Subcutaneous abdominal adipose tissue (tissue), 5 donors: Measurements from ENCODE around the gene FAM25A.
"Not testable (repeated sequence)": the region's sequence is repeated elsewhere in the genome, so short reads cannot be mapped to it uniquely, and the experiment has no call there.

Experiments used
- H3K27ac ChIP-seq: one replicate; pipeline ENCODE4 v1.7.0; 2013; ENCODE audit warnings: low read depth, mild to moderate bottlenecking, inconsistent platforms, low read length, moderate library complexity
- H3K27me3 ChIP-seq, 5 donors: one replicate each; pipeline ENCODE4 v1.7.0; 2013; ENCODE audit warnings: low read length in 5 of 5, inconsistent platforms in 1 of 5; ENCODE audit not compliant: control insufficient read depth in 5 of 5, insufficient read depth in 4 of 5
- H3K36me3 ChIP-seq, 5 donors: one replicate each; pipeline ENCODE4 v1.7.0; 2013; ENCODE audit warnings: low read length in 5 of 5; ENCODE audit not compliant: control insufficient read depth in 5 of 5, insufficient read depth in 5 of 5
- H3K4me1 ChIP-seq, 5 donors: one replicate each; pipeline ENCODE4 v1.7.0; 2013; ENCODE audit warnings: low read length in 5 of 5, mild to moderate bottlenecking in 3 of 5, moderate library complexity in 1 of 5; ENCODE audit not compliant: control insufficient read depth in 5 of 5, insufficient read depth in 5 of 5
- H3K4me3 ChIP-seq, 5 donors: one replicate each; pipeline ENCODE4 v1.7.0; 2013; ENCODE audit warnings: low read length in 5 of 5, low read depth in 1 of 5
- H3K9ac ChIP-seq, 5 donors: one replicate each; pipeline ENCODE4 v1.7.0; 2013; ENCODE audit warnings: low read length in 5 of 5, mild to moderate bottlenecking in 4 of 5, moderate library complexity in 3 of 5
- H3K9me3 ChIP-seq, 5 donors: one replicate each; pipeline ENCODE4 v1.7.0; 2013; ENCODE audit warnings: low read length in 5 of 5; ENCODE audit not compliant: control insufficient read depth in 5 of 5
- donor health status: healthy.
- donor health status: healthy.
- donor health status: healthy.
- donor health status: healthy.
- donor health status: healthy.

The FAM25A gene

DNA sequence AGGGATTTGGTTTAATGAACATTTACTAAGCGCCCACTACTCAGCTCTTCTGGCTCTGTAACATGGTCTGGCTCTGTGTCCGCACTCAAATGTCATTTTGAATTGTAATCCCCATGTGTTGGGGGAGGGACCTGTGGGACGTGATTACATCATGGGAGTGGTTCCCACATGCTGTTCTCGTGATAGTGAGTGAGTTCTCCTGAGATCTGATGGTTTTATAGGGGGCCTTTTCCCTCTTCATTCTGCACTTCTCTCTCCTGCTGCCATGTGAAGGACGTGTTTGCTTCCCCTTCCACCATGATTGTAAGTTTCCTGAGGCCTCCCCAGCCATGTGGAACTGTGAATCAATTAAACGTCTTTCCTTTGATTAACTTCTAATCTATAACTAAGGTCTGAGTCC lies 39.1 kb upstream of the FAM25A start:
- Histone ChIP-seq H3K4me1 (peaks cover 10 to 45% (median 28%) of the 10 kb centered on the region in 5 donors), H3K36me3 (peaks cover 0 to 12% (median 0%) of the 10 kb centered on the region in 5 donors), H3K4me3 (peak overlapping the region in 1 of 5 donors; percentile 38), H3K27ac (peak overlapping the region; percentile 89), H3K9ac (peak overlapping the region in 1 of 5 donors; percentile 66)
- H3K27me3 ChIP-seq, H3K9me3 ChIP-seq: not testable (repeated sequence)

DNA sequence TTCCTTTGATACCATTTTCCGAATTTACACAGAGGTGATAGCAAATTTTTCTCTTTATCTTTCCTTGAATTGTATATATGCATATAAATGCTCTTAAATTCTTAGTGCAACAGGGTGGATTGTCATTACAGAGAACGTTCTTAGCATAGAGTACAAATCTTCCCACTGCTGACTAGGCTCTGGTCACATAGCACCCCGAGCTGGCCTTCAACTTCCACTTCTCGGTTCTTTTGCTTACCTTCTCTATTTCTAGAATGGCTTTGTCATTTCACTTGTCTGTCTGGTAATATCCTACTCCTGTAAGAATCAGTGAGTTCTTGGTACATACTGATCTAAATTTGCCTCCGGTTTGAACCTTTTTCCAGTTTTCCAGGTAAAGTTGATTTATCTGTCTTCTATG lies 38.4 kb upstream of the FAM25A start:
- peaks cover 0 to 18% (median 4%) of the 10 kb centered on the region in 5 donors for H3K36me3 ChIP-seq
- H3K27me3 ChIP-seq = no peaks in the 10 kb centered on the region
- peak overlapping the region; percentile 89 for H3K27ac ChIP-seq
- H3K4me1 ChIP-seq = peaks cover 10 to 45% (median 28%) of the 10 kb centered on the region in 5 donors
- no peak overlapping the region for H3K4me3 ChIP-seq
- H3K9me3 ChIP-seq = no peaks in the 10 kb centered on the region
- no peak overlapping the region for H3K9ac ChIP-seq

DNA sequence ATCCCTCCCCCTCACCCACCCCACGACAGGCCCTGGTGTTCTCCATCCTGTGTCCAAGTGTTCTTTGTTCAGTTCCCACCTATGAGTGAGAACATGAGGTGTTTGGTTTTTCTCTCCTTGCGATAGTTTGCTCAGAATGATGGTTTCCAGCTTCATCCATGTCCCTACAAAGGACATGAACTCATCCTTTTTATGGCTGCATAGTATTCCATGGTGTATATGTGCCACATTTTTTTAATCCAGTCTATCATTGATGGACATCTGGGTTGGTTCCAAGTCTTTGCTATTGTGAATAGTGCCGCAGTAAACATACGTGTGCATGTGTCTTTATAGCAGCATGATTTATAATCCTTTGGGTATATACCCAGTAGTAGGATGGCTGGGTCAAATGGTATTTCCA lies 35.6 kb upstream of the FAM25A start:
- not testable (repeated sequence) for H3K27me3 ChIP-seq, H3K9ac ChIP-seq, H3K27ac ChIP-seq, H3K4me3 ChIP-seq, H3K9me3 ChIP-seq
- H3K36me3 ChIP-seq = peaks cover 0 to 22% (median 5%) of the 10 kb centered on the region in 5 donors
- peaks cover 8 to 33% (median 23%) of the 10 kb centered on the region in 5 donors for H3K4me1 ChIP-seq

DNA sequence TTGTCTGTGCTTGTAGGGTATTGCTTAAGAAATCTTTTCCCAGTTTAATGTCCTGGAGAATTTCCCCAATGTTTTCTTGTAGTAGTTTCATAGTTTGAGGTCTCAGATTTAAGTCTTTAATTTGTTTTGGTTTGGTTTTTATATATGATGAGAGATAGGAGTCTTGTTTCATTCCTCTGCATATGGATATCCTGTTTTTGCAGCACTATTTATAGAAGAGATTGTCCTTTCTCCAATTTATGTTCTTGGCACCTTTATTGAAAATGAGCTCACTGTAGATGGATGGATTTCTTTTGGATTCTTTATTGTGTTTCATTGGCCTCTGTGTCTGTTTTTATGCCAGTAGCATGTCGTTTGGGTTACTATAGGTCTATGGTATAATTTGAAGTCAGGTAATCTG lies 31.6 kb upstream of the FAM25A start:
- Histone ChIP-seq H3K27ac (no peak overlapping the region), H3K4me3 (no peak overlapping the region), H3K36me3 (peaks cover 10 to 30% (median 27%) of the 10 kb centered on the region in 5 donors), H3K9me3 (no peaks in the 10 kb centered on the region), H3K9ac (no peak overlapping the region), H3K27me3 (no peaks in the 10 kb centered on the region), H3K4me1 (peaks cover 0 to 15% (median 4%) of the 10 kb centered on the region in 5 donors)

DNA sequence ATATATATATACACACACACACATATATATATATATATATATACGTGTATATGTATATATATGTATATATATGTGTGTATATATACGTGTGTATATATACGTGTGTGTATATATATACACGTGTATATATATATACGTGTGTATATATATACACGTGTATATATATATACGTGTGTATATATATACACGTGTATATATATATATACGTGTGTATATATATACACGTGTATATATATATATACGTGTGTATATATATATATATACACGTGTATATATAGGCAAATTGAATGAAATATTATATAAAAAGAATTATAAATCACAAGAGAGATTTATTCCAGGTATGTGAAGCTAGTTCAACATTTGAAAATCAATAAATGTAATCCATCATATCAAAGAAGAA lies 28.7 kb upstream of the FAM25A start:
- H3K36me3 ChIP-seq = peaks cover 17 to 45% (median 25%) of the 10 kb centered on the region in 5 donors
- peaks cover 0 to 15% (median 4%) of the 10 kb centered on the region in 5 donors for H3K4me1 ChIP-seq
- not testable (repeated sequence) for H3K9ac ChIP-seq, H3K4me3 ChIP-seq, H3K9me3 ChIP-seq, H3K27ac ChIP-seq, H3K27me3 ChIP-seq

DNA sequence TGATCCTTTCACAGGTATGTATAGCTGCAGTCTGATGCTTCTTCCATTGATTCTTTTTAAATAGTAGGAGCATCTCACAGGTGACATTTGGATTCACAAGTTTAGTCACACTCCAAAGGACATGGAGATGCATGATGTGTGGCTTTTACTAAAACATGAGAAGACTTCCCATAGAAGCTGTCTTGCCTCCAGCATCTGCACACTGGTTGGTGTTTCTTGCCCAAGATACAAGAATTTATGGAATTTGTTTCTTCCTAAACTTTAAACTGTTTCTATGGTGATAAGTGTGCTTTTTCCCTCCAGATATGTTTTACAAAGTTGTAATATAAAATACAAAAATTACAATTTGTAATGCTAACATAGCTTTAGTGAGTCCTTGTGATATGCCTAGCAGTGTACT lies 27.6 kb upstream of the FAM25A start:
- Histone ChIP-seq H3K27ac (no peak overlapping the region), H3K9ac (no peak overlapping the region), H3K9me3 (no peaks in the 10 kb centered on the region), H3K4me1 (peaks cover 0 to 15% (median 4%) of the 10 kb centered on the region in 5 donors), H3K4me3 (no peak overlapping the region), H3K27me3 (no peaks in the 10 kb centered on the region), H3K36me3 (peaks cover 18 to 52% (median 29%) of the 10 kb centered on the region in 5 donors)

DNA sequence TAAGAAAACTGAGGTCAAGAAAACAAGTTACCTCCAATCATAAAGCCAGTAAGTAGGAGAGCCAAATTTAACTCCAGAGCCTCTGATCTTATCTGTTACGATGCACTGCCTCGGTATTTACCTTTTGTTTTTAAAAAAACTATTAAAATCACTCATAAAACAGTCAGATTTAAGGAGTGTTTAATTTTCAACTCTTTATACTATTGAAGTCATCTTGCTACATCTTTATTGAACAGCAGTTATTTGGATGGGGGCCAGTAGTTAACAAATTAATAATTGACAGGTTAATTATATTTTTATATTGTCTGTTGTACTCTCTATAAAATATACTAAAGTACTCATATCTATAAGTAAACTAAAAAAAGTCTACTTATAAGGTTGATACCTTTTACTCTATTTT lies 27.2 kb upstream of the FAM25A start:
- no peaks in the 10 kb centered on the region for H3K27me3 ChIP-seq
- H3K27ac ChIP-seq = no peak overlapping the region
- no peak overlapping the region for H3K9ac ChIP-seq
- H3K9me3 ChIP-seq = no peaks in the 10 kb centered on the region
- H3K4me1 ChIP-seq = peaks cover 0 to 15% (median 4%) of the 10 kb centered on the region in 5 donors
- peaks cover 18 to 52% (median 29%) of the 10 kb centered on the region in 5 donors for H3K36me3 ChIP-seq
- H3K4me3 ChIP-seq = no peak overlapping the region

DNA sequence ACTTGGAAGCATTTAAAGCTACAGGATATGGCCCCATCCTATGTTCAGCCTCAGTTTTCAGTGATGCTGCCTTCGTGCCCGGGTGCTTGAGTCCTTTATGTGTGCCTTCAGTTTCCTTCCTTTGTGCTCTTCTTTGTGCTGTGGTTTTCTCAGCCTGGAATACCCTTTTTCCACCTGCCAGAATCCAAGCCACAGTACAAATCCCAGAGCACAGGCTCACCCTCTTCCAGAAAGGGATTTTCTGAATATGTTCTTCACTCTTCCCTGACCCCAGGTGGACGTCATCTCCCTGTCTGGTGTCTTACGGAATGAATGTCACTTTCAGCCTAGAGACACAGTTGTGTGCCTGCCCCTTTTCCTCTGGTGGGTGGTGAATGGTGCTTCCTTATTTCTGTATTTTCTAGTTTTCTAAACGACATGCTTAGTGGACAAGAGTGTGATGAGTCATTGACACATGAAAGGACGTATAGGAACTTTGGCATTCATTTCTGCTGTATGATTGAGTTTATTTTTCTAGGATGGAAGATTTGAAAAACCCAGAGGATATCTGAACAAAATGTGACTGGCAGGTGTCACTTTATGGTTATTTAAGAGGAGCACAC lies 20.2 kb upstream of the FAM25A start:
- H3K27me3 ChIP-seq, H3K4me3 ChIP-seq, H3K9me3 ChIP-seq, H3K4me1 ChIP-seq, H3K27ac ChIP-seq, H3K9ac ChIP-seq: not testable (repeated sequence)
- H3K36me3 ChIP-seq = peaks cover 11 to 39% (median 19%) of the 10 kb centered on the region in 5 donors

DNA sequence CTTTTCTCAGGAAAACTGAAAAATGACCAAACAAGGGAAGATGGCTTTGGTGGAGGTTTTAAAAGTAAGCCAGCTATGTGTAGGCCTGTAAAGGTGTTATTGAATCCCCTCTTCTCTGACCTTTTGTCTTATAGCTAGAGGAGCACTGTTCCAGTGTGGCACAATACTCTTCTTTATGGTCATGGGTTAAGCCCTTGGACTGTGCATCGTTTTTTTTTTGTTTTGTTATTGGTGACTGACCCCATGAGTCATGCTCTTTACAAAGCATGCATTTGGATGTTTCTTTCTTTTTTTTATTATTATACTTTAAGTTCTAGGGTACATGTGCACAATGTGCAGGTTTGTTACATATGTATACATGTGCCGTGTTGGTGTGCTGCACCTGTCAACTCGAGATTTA lies 19.6 kb upstream of the FAM25A start:
- peaks cover 7 to 34% (median 16%) of the 10 kb centered on the region in 5 donors for H3K36me3 ChIP-seq
- no peak overlapping the region for H3K9ac ChIP-seq
- no peaks in the 10 kb centered on the region for H3K9me3 ChIP-seq
- no peaks in the 10 kb centered on the region for H3K27me3 ChIP-seq
- peaks cover 0 to 2% (median 0%) of the 10 kb centered on the region in 5 donors for H3K4me1 ChIP-seq
- no peak overlapping the region for H3K4me3 ChIP-seq
- H3K27ac ChIP-seq = no peak overlapping the region

DNA sequence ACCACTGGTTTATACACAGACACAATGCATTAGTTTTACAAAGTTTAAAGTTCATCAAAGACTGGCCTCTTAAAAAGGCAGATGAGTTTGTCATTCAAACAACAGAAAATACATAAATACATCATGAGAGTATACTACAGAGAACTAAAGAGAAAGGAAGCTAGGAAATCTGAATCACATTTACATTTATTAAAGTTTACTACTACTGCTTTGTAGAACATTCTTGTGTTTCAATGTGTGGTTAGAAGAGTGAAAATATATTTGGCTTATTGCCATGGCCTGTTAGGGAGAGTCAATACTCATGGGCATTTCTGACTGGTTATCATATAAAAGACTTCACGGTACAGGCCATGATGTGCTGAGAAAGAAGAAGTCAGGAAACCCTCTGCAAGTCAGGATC lies 13.0 kb upstream of the FAM25A start:
- H3K4me1 ChIP-seq, H3K9ac ChIP-seq, H3K9me3 ChIP-seq, H3K27ac ChIP-seq, H3K27me3 ChIP-seq, H3K4me3 ChIP-seq, H3K36me3 ChIP-seq: not testable (repeated sequence)
